HG02759 (cell line): ENCODE results near the gene FPR3.
"Not testable (repeated sequence)": the region's sequence is repeated elsewhere in the genome, so short reads cannot be mapped to it uniquely, and the experiment has no call there.

ENCODE experiments used
- ATAC-seq: cut with Tn5 transposase; IDR thresholded peaks from one replicate; pipeline ENCODE4 v1.9.1; 2021; ENCODE audit warnings: mild to moderate bottlenecking, moderate library complexity; ENCODE audit not compliant: unreplicated experiment

Gene FPR3, protein sequence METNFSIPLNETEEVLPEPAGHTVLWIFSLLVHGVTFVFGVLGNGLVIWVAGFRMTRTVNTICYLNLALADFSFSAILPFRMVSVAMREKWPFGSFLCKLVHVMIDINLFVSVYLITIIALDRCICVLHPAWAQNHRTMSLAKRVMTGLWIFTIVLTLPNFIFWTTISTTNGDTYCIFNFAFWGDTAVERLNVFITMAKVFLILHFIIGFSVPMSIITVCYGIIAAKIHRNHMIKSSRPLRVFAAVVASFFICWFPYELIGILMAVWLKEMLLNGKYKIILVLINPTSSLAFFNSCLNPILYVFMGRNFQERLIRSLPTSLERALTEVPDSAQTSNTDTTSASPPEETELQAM

DNA sequence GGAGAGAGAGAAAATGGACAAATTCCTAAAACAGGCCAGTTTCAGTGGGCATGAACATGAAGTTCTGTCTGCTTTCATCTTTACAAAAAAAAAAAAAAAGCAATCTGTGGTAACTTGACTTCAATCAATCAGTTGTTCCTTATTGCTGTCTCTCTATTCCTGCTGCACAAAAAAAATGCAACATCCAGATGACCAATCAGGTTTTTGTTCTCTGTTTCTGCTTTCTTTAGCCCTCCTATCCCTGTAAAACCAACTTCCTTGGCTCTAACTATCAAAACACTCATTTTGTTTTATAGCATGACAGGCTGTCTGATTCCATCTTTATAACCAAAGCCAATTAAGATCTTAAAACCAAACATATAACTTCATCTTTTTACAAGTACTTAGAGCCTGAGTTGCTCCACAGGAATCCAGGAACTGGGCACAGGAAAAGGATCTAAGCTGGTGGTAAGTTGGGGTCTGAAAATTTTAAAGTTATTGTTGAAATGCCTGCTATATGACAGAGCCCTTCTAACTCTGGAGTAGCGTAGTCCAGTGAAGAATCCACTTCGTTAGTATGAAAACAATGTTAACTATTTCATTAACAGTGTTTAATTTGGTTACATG is at the start of gene FPR3:
FPR3 (plus strand) TSS at position 273 of the 606 bp plus-strand sequence. CDS start 28,592 bp downstream, outside the sequence.
- no peak for ATAC-seq

DNA sequence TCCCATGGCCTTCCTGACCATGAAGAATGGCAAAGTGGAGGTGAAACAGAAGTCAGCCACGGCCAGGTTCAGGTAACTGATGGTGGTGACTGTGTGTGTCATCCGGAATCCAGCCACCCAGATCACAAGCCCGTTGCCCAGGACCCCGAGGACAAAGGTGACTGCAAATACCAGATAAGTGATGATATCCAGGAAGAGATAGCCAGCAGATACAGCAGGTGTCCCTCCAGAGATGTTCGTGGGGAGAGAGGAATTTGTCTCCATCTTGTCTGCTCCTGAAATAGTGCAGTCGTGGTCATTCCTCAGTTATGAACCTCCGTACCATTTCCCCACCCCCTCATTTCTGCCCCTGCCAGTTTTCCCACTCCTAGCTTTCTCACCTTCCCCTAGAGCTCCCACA is 48.2 kb upstream of the FPR3 start:
- ATAC-seq = no peak

DNA sequence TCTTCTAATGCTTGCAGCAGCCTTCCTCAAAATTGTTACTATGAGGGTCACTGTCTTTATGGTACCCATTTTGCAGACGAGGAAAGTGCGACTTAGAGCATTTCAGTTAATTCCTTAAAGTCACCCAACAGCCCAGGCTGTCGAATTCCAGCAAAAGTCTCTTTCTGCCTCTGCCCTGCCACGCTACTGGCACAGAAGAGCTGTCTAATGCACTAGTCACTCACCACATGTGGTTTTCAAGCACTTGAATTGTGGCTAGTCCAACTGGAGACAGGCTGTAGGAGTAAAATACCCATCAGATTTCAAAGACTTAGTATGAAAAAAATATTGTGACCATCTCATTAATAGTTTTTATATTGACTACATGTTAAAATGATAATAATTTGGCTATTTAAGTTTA is 45.0 kb upstream of the FPR3 start:
- no peak for ATAC-seq

DNA sequence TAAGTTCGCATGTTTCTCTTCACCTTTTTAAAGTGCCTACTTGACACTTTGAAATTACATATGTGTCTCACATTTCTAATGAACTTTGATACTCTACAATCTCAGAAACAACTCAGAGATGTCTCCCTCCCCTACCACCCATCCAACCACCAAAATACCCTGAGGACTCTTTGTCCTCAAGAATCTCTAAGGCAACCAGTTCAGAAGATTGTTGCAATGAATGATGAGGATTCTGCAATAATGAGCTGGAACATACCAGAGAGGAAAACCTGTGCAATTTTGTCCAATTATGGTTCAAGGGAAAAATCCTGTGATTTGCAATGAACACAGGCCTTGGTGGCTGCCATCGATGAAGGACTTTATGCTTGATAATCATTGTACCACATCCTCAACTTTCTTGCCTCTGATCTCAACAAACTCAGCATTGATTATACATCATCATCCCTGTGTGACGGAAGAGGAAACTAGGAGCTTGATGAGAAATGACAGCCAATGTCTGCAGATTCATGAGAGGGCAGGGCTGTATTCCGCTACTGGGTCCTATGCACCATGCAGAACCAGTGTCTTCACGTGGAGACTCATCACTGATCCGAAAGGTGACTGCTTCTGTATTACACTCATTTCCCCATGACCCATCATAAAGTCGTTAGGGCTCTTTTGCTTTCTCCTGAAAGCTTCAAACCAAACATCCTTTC is 44.4 kb upstream of the FPR3 start:
- ATAC-seq = no peak

DNA sequence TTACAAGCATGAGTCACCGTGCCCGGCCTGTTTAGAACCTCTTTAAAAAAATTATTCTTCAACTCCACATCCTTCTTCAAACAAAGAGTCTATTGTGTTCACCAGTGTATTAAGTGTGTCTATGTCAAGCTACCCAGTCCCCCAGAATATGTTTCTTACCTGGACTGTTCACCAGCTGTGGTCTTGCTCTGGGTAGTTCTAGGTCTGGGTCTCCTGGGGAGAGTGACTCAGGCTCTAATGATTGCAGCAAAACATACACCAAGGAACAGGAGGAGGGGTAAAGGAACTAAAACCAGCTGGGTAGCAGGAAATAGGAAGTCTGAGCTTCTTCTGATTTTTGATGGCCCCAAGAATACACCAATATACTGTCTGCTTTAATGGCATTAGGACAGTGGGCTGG is 43.3 kb upstream of the FPR3 start, which contains the start of gene FPR1:
FPR1 (minus strand) TSS at position 224 of the 400 bp plus-strand sequence. CDS start 4,884 bp downstream, outside the sequence.
- no peak for ATAC-seq

DNA sequence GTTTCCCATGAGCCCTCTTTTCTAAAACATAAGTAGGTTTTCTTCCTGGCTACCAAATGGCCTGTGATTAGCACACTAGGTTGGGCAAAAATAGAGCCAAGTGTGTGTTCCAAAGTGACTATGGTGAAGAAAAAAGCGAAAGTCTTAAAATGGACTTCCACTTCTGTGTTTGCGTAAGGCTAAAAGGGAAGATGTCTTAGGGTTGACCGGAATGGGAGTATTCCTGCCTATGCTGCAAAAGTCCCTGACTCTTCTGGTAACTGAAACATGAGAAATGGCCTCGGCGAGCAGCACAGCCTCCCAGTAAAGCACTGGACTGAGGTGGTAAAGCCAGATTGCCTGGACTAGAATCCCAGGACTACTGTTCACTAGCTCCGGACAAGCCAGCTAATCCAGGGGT is 40.8 kb upstream of the FPR3 start:
- ATAC-seq = no peak

DNA sequence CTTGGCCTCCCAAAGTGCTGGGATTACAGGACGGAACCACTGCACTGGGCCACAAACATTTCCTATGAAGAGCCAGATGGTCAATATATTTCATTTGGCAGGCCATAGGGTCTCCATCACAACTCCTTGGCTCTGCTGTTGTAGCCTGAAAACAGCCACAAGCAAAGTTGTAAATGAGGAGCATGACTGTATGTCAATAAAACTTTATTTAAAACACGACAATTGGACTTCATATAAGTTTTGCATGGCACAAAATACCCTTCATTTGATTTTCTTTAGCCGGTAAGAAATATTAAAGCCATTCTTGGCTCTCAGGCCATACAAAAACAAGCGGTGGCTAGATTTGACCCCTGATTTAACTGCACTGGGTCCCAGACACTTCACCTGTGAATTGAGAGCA is 40.2 kb upstream of the FPR3 start:
- ATAC-seq = no peak

DNA sequence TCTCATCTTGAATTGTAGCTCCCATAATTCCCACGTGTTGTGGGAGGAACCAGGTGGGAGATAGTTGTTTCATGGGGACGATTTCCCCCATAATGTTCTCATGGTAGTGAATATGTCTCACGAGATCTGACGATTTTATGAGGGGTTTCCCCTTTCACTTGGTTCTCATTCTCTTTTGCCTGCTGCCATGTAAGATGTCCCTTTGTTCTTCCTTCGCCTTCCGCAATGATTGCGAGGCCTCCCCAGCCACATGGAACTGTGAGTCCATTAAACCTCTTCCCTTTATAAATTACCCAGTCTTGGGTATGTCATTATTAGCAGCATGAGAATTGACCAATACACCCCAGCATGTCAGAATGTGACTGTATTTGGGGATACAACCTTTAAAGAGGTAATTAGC is 39.4 kb upstream of the FPR3 start:
- ATAC-seq = no peak

DNA sequence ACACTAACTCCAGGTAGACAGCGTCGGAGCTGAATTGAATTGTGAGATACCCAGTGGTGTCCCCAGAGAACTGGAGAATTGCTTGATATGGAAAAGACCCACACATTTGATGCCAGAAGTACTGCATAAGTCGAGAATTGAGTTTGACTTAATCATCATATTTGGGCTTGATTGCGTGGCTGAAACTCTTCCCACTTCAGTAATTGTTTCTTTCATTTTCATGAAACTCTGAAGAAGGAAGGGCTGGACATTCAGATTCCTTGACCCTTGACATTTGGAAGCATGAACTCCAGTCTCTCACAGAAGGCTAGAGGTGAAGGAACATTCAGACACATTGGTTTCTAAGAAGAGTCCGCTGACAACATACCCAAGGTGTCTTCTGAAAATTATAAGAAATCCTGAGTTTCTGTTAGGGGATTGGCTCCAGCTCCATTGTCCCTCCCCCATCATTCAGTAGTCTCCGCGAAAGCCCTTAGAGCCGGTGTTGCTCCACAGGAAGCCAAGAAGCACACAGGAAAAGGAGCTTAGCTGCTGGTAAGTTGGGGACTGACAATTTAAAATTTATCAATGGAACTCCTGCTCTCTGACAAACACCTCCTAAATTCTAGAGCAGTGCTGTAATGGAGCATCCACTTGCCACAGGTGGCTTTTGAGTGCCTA is 34.1 kb upstream of the FPR3 start, which contains the start of gene FPR2:
FPR2 (plus strand) TSS at position 484 of the 660 bp plus-strand sequence. CDS start 7,479 bp downstream, outside the sequence.
- no peak for ATAC-seq

DNA sequence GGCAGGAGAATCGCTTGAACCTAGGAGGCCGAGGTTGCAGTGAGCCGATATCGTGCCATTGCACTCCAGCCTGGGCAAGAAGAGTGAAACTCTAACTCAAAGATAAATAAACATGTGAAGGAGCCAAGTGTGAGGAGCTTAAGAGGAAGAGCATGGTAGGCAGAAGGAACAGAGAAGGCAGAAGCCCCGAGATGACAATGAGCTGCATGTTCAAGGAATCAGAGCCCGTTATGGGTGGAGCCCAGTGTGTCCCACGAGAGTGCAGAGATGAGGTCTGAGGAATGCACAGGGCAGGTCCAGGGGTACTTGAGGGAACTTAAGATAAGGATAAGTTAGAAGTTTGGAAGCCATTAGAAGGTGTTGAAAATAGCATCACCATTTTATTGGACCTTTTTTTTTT is 33.3 kb upstream of the FPR3 start:
- no peak for ATAC-seq

DNA sequence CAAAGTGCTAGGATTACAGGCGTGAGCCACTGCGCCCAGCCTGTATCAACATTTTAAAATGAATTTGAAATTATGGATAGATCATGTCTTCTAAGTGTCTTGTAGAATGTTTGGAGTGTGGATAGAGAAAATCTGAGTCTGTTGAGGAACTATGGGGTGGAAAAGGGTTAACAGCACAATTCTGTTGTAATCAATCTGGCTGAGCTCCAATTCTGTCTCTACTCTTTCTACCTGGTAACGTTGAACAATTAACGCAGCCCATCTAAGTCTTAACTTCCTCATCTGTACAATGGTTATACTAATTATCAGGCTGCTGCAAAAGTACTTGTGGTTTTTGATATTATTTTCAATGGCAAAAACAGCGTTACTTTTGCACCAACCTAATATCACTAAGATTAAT is 29.9 kb upstream of the FPR3 start:
- no peak for ATAC-seq

DNA sequence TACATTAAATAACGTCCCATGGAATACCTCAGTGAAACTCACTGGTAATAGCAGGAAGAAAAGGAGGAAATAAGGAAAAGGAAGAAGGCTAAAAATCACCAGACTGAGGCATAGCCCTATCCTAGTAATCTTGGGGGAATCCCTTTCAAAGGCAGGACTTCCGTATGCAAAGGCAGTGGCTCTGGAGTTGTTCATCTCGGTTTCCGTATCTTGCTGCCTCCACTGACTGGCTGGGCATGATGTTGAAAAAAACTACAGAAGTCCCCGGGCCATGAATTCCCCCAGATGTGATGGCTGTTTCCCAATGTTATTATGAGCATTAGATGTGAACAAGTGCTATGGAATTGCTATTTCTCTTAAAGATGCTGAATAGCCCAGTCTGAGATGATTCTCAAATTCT is 28.5 kb upstream of the FPR3 start:
- ATAC-seq = no peak

DNA sequence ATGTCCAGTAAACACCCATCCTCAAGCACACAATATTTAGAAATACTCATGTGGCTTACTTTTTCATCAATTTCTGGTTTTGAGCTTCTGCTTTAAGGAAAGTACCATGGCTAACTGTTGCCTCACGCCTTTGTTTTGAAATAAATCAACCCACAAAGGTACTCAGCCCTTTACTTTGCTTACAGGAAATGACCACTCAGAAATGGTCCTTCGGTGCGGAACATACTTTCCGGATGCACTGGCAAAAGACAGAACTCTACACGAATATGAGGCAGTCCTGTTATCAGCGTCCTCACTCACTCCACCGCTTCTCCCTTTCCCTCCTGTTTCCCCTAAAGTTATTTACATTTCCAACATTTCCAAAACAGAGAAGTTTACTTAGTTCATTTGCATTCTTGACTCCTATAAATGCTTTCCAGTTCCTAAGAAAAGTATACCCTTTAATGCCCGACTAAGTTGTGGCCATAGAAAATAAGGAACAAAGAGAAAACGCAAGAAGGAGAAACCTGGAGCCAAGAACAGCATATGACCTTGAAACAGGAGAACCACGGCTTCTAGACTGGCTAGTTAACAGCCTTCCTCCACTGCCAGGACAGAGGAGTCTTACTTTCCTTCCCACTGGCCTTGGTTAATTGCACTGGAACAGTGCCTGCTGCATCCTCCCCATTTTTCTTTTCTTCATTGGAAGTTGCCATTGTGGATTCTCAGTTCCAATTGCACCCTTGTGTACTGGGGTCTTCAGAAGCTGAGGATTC is 23.4 kb upstream of the FPR3 start:
- ATAC-seq = no peak

DNA sequence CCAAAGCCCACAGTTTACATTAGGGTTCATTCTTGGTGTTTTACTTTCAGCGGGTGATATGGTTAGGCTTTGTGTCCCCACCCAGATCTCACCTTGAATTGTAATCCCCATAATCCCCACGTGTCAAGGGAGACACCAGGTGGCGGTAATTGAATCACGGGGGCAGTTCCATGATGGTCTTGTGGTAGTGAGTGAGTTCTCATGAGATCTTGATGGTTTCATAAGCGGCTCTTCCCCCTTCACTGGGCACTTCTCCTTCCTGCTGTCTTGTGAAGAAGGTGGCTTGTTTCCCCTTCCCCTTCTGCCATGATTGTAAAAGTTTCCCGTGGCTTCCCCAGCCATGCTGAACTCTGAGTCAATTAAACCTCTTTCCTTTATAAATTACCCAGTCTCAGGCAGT is 22.0 kb upstream of the FPR3 start:
- ATAC-seq = no peak

DNA sequence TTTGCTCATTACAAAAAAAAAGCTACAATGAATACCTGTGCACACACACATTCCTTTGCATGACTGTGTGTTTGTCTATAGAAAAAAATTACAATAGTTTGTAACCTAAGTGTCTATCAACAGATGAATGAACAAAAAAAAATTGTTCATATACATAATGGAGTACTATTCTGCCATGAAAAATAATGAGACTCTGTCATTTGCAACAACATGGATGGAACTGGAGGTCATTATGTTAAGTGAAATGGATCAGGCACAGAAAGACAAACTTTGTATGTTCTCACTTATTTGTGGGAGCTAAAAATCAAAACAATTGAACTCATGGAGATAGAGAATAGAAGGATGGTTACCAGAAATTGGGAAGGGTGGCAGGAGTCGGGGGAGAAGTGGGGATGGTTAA is 18.4 kb upstream of the FPR3 start:
- ATAC-seq = not testable (repeated sequence)

DNA sequence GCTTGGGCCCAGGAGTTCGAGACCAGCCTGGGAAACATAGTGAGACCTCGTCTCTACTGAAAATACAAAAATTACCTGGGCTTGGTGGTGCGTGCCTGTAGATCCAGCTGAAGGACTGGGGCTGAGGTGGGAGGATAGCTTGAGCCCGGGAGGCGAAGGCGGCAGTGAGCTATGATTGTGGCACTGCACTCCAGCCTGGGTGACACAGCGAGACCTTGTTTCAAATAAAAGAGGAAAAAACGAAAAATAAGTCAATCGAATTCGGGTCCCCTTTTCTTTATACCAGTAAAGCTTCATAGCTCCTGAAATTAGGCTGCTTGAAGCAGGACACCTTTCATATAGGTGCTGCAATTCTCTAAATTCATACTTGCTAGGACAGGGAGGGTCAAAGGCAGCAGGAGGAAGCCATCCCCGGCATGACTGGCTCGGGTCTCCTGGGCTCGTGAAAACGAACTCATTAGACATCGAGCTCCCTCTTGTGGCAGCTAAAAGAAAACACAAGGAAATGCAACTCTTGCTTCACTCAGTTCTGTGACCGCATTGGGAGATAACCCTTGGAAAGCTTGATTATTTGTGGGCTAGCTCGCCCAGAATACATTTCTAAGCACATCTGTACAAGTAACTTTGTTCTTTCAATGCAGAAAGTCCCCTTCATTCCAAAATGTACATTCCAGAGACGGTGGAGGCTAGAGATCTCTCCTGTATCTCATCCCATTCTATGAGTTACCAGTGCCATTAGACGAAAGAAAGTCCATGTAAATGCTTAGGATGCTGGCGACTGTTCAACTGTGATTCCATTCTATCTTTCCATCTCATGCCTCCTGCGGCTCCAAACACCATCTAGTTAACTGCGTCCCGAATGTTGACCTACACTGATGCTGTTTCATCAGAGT is 17.1 kb upstream of the FPR3 start:
- ATAC-seq = no peak

DNA sequence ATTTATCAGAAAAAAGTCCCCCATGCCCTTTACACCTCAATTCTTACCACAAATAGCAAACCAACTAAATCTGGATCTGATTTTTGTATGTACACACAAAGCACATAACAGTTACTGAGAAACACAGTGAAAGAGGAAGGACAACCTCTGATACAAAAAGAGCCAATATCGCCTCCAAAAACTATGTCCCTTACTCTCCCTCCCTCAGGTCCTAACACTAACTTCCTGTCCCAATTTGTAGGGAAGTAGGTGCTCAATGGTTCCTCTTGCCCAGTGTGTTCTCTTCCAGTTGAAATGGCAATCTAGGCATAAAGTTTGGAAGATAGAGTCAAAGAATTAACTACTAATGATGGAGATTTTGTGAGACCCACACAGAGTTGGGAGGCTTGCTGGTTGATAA is 15.8 kb upstream of the FPR3 start:
- no peak for ATAC-seq

DNA sequence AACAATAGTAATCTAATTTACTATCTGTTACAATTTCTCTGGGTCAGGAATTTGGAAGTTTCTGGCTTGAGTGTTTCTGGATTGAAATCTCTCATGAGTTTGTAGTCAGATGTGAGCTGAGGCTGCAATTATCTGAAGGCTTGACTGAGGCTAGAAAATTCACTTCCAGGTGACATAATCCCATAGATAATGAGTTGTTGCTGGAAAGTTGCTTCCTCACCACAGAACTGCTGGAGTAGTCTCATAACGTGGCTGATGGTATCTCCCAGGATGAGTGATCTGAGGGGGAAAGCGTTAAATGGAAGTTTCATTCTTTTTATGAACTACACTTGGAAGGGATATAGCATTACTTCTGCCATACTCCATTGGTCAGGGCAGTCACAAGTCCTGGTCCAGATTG is 15.3 kb upstream of the FPR3 start:
- no peak for ATAC-seq

DNA sequence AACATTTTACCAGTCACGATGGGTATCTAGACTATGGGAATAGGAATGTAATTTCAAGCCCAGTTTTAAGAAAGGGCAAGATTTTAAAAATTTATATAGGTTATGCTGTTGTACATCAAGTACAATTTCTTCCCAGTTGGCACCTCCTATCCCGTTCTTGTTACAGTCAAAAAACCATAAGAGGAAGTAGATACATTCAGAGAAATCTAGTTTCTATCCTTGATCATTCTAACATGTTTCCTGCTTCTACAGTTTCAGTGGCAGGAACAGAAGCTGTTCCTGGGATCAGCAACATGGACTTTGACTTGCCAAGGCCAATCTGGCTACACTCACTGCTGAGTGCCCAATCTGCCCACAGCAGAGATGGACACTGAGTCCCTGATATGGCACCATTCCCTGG is 14.7 kb upstream of the FPR3 start:
- ATAC-seq = no peak

DNA sequence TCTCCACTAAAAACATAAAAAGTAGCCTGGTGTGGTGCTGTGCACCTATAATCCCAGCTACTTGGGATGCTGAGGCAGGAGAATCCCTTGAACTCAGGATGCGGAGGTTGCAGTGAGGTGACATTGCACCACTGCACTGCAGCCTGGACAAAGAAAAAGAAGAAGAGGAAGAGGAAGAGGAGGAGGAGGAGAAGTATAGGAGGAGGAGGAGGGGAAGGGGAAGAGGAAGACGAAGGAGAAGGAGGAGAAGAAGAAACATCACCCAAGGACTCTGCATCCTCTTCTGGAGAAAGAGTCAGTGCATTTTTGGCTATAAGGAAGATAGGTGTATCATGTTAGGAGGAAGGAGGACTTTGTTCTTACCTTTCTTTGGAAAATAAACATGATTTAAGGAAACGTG is 13.0 kb upstream of the FPR3 start:
- ATAC-seq = no peak
